ENCODE results near the gene MYDGF. TPM values are rescaled to one million over a fixed set of nuclear protein-coding genes. Genes with fewer than 3 reads are reported as not detected.

The MYDGF gene
- polyA plus RNA-seq, 1 donor from 2014 or later, result 73.2 TPM

DNA sequence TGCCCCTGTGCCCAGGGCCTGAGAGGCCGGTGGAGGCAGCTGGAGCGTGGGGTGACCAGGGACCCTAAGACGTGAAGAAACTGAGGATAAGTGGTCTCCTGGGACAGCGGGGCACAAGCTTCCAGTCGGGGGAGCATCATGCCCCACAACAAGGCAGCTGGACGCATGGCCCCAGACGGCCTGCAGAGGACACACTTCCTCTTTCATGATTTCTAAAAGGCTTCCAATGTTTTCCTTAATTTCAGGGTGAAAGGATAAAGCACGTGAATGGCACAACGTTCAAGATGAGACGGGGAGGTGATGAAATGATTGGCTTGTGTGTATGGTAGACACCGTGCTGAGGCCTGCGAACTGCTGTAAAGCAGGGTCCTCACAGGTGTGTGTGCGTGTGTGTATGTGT is 20.2 kb upstream of the MYDGF start:
- Histone ChIP-seq H3F3A (ENCODE audit: insufficient read depth, low read length, poor library complexity, severe bottlenecking) (no peaks in the 10 kb centered on the region), H3K4me3 (ENCODE audit: low read length) (no peak overlapping the region), H3K9me2 (ENCODE audit: insufficient read depth, low read length) (no peaks in the 10 kb centered on the region), H3K27ac (ENCODE audit: low read length) (no peak overlapping the region), H3K36me3 (ENCODE audit: insufficient read depth, low read length) (no peaks in the 10 kb centered on the region), H3K27me3 (ENCODE audit: insufficient read depth, low read depth, low read length) (no peaks in the 10 kb centered on the region), H3K9me3 (ENCODE audit: low read length) (no peaks in the 10 kb centered on the region), H3K9ac (ENCODE audit: low read length) (no peak overlapping the region), H4K20me1 (ENCODE audit: insufficient read depth) (no peaks in the 10 kb centered on the region), H3K79me2 (replicated peaks; ENCODE audit: insufficient read depth, low read length) (no peaks in the 10 kb centered on the region), H2AFZ (ENCODE audit: low read depth, low read length) (no peak overlapping the region), H3K4me2 (ENCODE audit: low read length) (no peak overlapping the region)
- TF ChIP-seq MXI1 (conservative IDR thresholded peaks at IDR 0.05; ENCODE audit: poor library complexity, severe bottlenecking), result no peak
- no peak for TF ChIP-seq POLR2AphosphoS5 (IDR thresholded peaks at IDR 0.05)
- TF ChIP-seq RAD21 (conservative IDR thresholded peaks at IDR 0.05), result no peak
- TF ChIP-seq SMC3 (conservative IDR thresholded peaks at IDR 0.05; ENCODE audit: poor library complexity), result no peak
- TF ChIP-seq EP300 (conservative IDR thresholded peaks at IDR 0.05; ENCODE audit: poor library complexity, severe bottlenecking), result no peak
- TF ChIP-seq EZH2 (IDR thresholded peaks at IDR 0.05; ENCODE audit: borderline replicate concordance, insufficient read depth, low read length, poor library complexity, severe bottlenecking), result no peak
- TF ChIP-seq TAF1 (IDR thresholded peaks at IDR 0.05; ENCODE audit: low read depth), result no peak
- TF ChIP-seq, protein P1, sequence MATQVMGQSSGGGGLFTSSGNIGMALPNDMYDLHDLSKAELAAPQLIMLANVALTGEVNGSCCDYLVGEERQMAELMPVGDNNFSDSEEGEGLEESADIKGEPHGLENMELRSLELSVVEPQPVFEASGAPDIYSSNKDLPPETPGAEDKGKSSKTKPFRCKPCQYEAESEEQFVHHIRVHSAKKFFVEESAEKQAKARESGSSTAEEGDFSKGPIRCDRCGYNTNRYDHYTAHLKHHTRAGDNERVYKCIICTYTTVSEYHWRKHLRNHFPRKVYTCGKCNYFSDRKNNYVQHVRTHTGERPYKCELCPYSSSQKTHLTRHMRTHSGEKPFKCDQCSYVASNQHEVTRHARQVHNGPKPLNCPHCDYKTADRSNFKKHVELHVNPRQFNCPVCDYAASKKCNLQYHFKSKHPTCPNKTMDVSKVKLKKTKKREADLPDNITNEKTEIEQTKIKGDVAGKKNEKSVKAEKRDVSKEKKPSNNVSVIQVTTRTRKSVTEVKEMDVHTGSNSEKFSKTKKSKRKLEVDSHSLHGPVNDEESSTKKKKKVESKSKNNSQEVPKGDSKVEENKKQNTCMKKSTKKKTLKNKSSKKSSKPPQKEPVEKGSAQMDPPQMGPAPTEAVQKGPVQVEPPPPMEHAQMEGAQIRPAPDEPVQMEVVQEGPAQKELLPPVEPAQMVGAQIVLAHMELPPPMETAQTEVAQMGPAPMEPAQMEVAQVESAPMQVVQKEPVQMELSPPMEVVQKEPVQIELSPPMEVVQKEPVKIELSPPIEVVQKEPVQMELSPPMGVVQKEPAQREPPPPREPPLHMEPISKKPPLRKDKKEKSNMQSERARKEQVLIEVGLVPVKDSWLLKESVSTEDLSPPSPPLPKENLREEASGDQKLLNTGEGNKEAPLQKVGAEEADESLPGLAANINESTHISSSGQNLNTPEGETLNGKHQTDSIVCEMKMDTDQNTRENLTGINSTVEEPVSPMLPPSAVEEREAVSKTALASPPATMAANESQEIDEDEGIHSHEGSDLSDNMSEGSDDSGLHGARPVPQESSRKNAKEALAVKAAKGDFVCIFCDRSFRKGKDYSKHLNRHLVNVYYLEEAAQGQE (IDR thresholded peaks at IDR 0.05; ENCODE audit: borderline replicate concordance), result no peak

DNA sequence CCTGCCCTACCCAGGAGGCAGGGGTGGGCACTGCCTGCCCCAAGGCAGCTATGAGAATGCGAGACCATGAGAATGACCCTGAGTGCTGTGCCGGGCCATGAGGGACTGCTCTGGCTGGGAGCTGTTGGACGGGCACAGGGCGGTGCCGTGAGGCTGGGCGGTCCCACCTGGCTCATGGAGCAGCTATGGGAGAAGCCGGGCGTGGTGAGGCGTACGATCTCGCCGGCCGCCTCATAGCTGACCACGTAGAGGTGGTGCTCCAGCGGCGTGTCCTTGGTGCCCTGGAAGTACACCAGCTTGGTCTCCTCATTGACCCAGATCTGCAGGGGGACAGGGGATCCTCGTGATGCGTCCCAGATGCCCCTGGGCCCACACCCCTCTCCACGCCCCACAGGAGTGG is 19.3 kb upstream of the MYDGF start:
- H3F3A ChIP-seq (ENCODE audit: insufficient read depth, low read length, poor library complexity, severe bottlenecking), result no peaks in the 10 kb centered on the region
- no peaks in the 10 kb centered on the region for H3K79me2 ChIP-seq (replicated peaks; ENCODE audit: insufficient read depth, low read length)
- H3K4me3 ChIP-seq (ENCODE audit: low read length), result no peak overlapping the region
- no peaks in the 10 kb centered on the region for H3K36me3 ChIP-seq (ENCODE audit: insufficient read depth, low read length)
- no peak overlapping the region for H2AFZ ChIP-seq (ENCODE audit: low read depth, low read length)
- no peaks in the 10 kb centered on the region for H3K9me3 ChIP-seq (ENCODE audit: low read length)
- no peaks in the 10 kb centered on the region for H4K20me1 ChIP-seq (ENCODE audit: insufficient read depth)
- H3K9ac ChIP-seq (ENCODE audit: low read length), result no peak overlapping the region
- no peak overlapping the region for H3K4me2 ChIP-seq (ENCODE audit: low read length)
- no peaks in the 10 kb centered on the region for H3K9me2 ChIP-seq (ENCODE audit: insufficient read depth, low read length)
- no peak for TF ChIP-seq TAF1 (IDR thresholded peaks at IDR 0.05; ENCODE audit: low read depth)
- TF ChIP-seq RAD21 (conservative IDR thresholded peaks at IDR 0.05), result no peak
- no peak for TF ChIP-seq EZH2 (IDR thresholded peaks at IDR 0.05; ENCODE audit: borderline replicate concordance, insufficient read depth, low read length, poor library complexity, severe bottlenecking)
- no peak for TF ChIP-seq POLR2AphosphoS5 (IDR thresholded peaks at IDR 0.05)
- TF ChIP-seq MXI1 (conservative IDR thresholded peaks at IDR 0.05; ENCODE audit: poor library complexity, severe bottlenecking), result no peak
- no peak for TF ChIP-seq EP300 (conservative IDR thresholded peaks at IDR 0.05; ENCODE audit: poor library complexity, severe bottlenecking)
- TF ChIP-seq, protein P2, sequence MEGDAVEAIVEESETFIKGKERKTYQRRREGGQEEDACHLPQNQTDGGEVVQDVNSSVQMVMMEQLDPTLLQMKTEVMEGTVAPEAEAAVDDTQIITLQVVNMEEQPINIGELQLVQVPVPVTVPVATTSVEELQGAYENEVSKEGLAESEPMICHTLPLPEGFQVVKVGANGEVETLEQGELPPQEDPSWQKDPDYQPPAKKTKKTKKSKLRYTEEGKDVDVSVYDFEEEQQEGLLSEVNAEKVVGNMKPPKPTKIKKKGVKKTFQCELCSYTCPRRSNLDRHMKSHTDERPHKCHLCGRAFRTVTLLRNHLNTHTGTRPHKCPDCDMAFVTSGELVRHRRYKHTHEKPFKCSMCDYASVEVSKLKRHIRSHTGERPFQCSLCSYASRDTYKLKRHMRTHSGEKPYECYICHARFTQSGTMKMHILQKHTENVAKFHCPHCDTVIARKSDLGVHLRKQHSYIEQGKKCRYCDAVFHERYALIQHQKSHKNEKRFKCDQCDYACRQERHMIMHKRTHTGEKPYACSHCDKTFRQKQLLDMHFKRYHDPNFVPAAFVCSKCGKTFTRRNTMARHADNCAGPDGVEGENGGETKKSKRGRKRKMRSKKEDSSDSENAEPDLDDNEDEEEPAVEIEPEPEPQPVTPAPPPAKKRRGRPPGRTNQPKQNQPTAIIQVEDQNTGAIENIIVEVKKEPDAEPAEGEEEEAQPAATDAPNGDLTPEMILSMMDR (IDR thresholded peaks at IDR 0.05; ENCODE audit: poor library complexity, severe bottlenecking), result no peak
- no peak for TF ChIP-seq SMC3 (conservative IDR thresholded peaks at IDR 0.05; ENCODE audit: poor library complexity)
- TF ChIP-seq, protein P1 (IDR thresholded peaks at IDR 0.05; ENCODE audit: borderline replicate concordance), result no peak
- no peaks in the 10 kb centered on the region for H3K27me3 ChIP-seq (ENCODE audit: insufficient read depth, low read depth, low read length)
- H3K27ac ChIP-seq (ENCODE audit: low read length), result no peak overlapping the region
